COLO668 (cell line): Measurements from ENCODE around the gene EIF4G3.
"Not testable (repeated sequence)": the region's sequence is repeated elsewhere in the genome, so short reads cannot be mapped to it uniquely, and the experiment has no call there.

ENCODE experiments used
- DNase-seq: peaks from one replicate; lab custom pipeline; 2025; ENCODE audit not compliant: unreplicated experiment; lab: John Stamatoyannopoulos, UW

Gene EIF4G3

GRCh38 chr1:20956272-20956671, 220.4 kb downstream of the EIF4G3 start:
- no peak for DNase-seq

- no peak for DNase-seq
Measured at GRCh38 chr1:20950679-20951078, 226.0 kb downstream of the EIF4G3 start.

GRCh38 chr1:20949871-20950590, 226.7 kb downstream of the EIF4G3 start:
- no peak for DNase-seq

- no peak for DNase-seq
Measured at GRCh38 chr1:20948101-20948500, 228.6 kb downstream of the EIF4G3 start.

GRCh38 chr1:20947409-20947808, 229.3 kb downstream of the EIF4G3 start:
- DNase-seq = no peak

- no peak for DNase-seq
Measured at GRCh38 chr1:20936621-20937020, 240.1 kb downstream of the EIF4G3 start.

GRCh38 chr1:20936216-20936615, 240.5 kb downstream of the EIF4G3 start:
- DNase-seq = no peak

GRCh38 chr1:20935717-20936116, 241.0 kb downstream of the EIF4G3 start:
- DNase-seq = no peak

- DNase-seq = no peak
Measured at GRCh38 chr1:20932437-20932977, 244.2 kb downstream of the EIF4G3 start.

GRCh38 chr1:20931930-20932436, 244.7 kb downstream of the EIF4G3 start:
- no peak for DNase-seq

GRCh38 chr1:20930427-20930826, 246.3 kb downstream of the EIF4G3 start:
- no peak for DNase-seq

- DNase-seq = no peak
Measured at GRCh38 chr1:20928146-20928545, 248.6 kb downstream of the EIF4G3 start.

GRCh38 chr1:20921285-20921684, 255.4 kb downstream of the EIF4G3 start:
- no peak for DNase-seq

- DNase-seq = no peak
Measured at GRCh38 chr1:20913242-20913641, 263.5 kb downstream of the EIF4G3 start.

- DNase-seq = not testable (repeated sequence)
Measured at GRCh38 chr1:20907526-20907925, 269.2 kb downstream of the EIF4G3 start.

GRCh38 chr1:20903437-20903836, 273.3 kb downstream of the EIF4G3 start:
- no peak for DNase-seq

GRCh38 chr1:20900056-20900455, 276.6 kb downstream of the EIF4G3 start:
- no peak for DNase-seq

GRCh38 chr1:20899154-20899972, 277.3 kb downstream of the EIF4G3 start:
- DNase-seq = no peak

GRCh38 chr1:20896826-20897225, 279.9 kb downstream of the EIF4G3 start:
- no peak for DNase-seq

GRCh38 chr1:20893931-20894330, 282.8 kb downstream of the EIF4G3 start:
- DNase-seq = no peak

- no peak for DNase-seq
Measured at GRCh38 chr1:20891091-20891490, 285.6 kb downstream of the EIF4G3 start.

GRCh38 chr1:20887246-20887645, 289.5 kb downstream of the EIF4G3 start:
- DNase-seq = no peak
